Bronchial epithelial cell (primary cell): Measurements from ENCODE around the gene CACNA1S. TPM values are rescaled to one million over a fixed set of nuclear protein-coding genes. Genes with fewer than 3 reads are reported as not detected.
A peak's percentile ranks its signal among the peaks of the same experiment; 100 is the strongest.

Experiments
- DNase-seq: peaks from one replicate; pipeline ENCODE4 v3.0.0-alpha.2; 2010; ENCODE audit warnings: low read depth
- FAIRE-seq: peaks from 2 replicates; lab custom pipeline; 2011; peaks lifted over from hg19 to GRCh38; lab: Jason Lieb, UNC
- H3K27me3 ChIP-seq: 2 replicates; pipeline ENCODE4 v1.5.1; 2011; ENCODE audit warnings: low read length; ENCODE audit not compliant: control insufficient read depth, insufficient read depth
- H3K36me3 ChIP-seq: 2 replicates; pipeline ENCODE4 v1.5.1; 2011; ENCODE audit warnings: low read length; ENCODE audit not compliant: control insufficient read depth, insufficient read depth
- H3K4me3 ChIP-seq: 2 replicates; pipeline ENCODE4 v1.5.1; 2011; ENCODE audit warnings: mild to moderate bottlenecking, low read depth, low read length, control low read depth
- CTCF ChIP-seq: IDR thresholded peaks from 2 replicates; pipeline ENCODE4 v1.5.1; 2011; ENCODE audit warnings: mild to moderate bottlenecking, moderate library complexity, low read length, control low read depth, inconsistent platforms; ENCODE audit not compliant: insufficient read depth, severe bottlenecking
- total RNA-seq: library from RNA; depleted of rRNA; stranded (reverse); fragments of >200 nt; gene quantifications from 2 replicates; pipeline ENCODE4 v1.2.1, GENCODE V29; 2014

The CACNA1S gene
- total RNA-seq, 1 donor from 2014 or later: not detected

- no peak for FAIRE-seq
- no peaks in the 10 kb centered on the region for H3K36me3 ChIP-seq
Measured at GRCh38 chr1:201126832-201127754, 14.9 kb upstream of the CACNA1S start, which contains the start of gene ASCL5. TSS of gene ASCL5 (minus strand) at chr1:201127184. CDS start at chr1:201115372, 11,812 bp downstream.

GRCh38 chr1:201126463-201126831 lies 14.2 kb upstream of the CACNA1S start:
- DNase-seq (no peak), FAIRE-seq (no peak)
- no peaks in the 10 kb centered on the region for H3K36me3 ChIP-seq
- peaks cover 6% of the 10 kb centered on the region for H3K27me3 ChIP-seq
- TF ChIP-seq CTCF: no peak
- H3K4me3 ChIP-seq: no peak overlapping the region

More at GRCh38 chr1:201126832-201127754, 14.9 kb upstream of the CACNA1S start, which contains the start of gene ASCL5:
- peak; percentile 60 for TF ChIP-seq CTCF
- Histone ChIP-seq H3K27me3 (peaks cover 6% of the 10 kb centered on the region), H3K4me3 (no peak within 1 kb of the TSS)
- peak; percentile 65 for DNase-seq

- H3K27me3 ChIP-seq: peaks cover 6% of the 10 kb centered on the region
- no peak for DNase-seq
- no peak for FAIRE-seq
- no peak overlapping the region for H3K4me3 ChIP-seq
- no peaks in the 10 kb centered on the region for H3K36me3 ChIP-seq
- TF ChIP-seq CTCF: no peak
Measured at GRCh38 chr1:201125800-201126199, 13.6 kb upstream of the CACNA1S start.

GRCh38 chr1:201125019-201125418 lies 12.8 kb upstream of the CACNA1S start:
- FAIRE-seq (peak; percentile 47), DNase-seq (no peak)
- H3K27me3 ChIP-seq: peaks cover 7% of the 10 kb centered on the region
- no peak overlapping the region for H3K4me3 ChIP-seq
- H3K36me3 ChIP-seq: no peaks in the 10 kb centered on the region
- no peak for TF ChIP-seq CTCF

- no peaks in the 10 kb centered on the region for H3K36me3 ChIP-seq
- no peak overlapping the region for H3K4me3 ChIP-seq
- no peak for TF ChIP-seq CTCF
- no peak for FAIRE-seq
- peaks cover 7% of the 10 kb centered on the region for H3K27me3 ChIP-seq
- DNase-seq: peak; percentile 86
Measured at GRCh38 chr1:201123866-201124265, 11.6 kb upstream of the CACNA1S start.
